ENCODE data around the gene EDDM13.
"Not testable (repeated sequence)": the region's sequence is repeated elsewhere in the genome, so short reads cannot be mapped to it uniquely, and the experiment has no call there.

EDDM13 gene

GRCh38 chr19:56295531-56296455 is 23.2 kb downstream of the EDDM13 start:
- DNase-seq (ENCODE audit: low spot score), result no peak

- no peak for DNase-seq (ENCODE audit: low spot score)
Observed at GRCh38 chr19:56297010-56297409, 24.5 kb downstream of the EDDM13 start.

GRCh38 chr19:56299688-56300087 is 27.1 kb downstream of the EDDM13 start:
- no peak for DNase-seq (ENCODE audit: low spot score)

GRCh38 chr19:56301155-56301554 is 28.6 kb downstream of the EDDM13 start:
- no peak for DNase-seq (ENCODE audit: low spot score)

GRCh38 chr19:56301886-56302620 is 29.5 kb downstream of the EDDM13 start:
- DNase-seq (ENCODE audit: low spot score), result no peak

- DNase-seq (ENCODE audit: low spot score), result no peak
Observed at GRCh38 chr19:56304243-56304642, 31.7 kb downstream of the EDDM13 start.

- DNase-seq (ENCODE audit: low spot score), result no peak
Observed at GRCh38 chr19:56306016-56306415, 33.5 kb downstream of the EDDM13 start.

GRCh38 chr19:56307062-56307461 is 34.5 kb downstream of the EDDM13 start:
- not testable (repeated sequence) for DNase-seq (ENCODE audit: low spot score)

GRCh38 chr19:56308792-56309191 is 36.2 kb downstream of the EDDM13 start:
- no peak for DNase-seq (ENCODE audit: low spot score)

- peak; percentile 58 for DNase-seq (ENCODE audit: low spot score)
Observed at GRCh38 chr19:56309511-56310185, 37.1 kb downstream of the EDDM13 start.

GRCh38 chr19:56310462-56310861 is 37.9 kb downstream of the EDDM13 start:
- DNase-seq (ENCODE audit: low spot score), result no peak

- DNase-seq (ENCODE audit: low spot score), result no peak
Observed at GRCh38 chr19:56312342-56312741, 39.8 kb downstream of the EDDM13 start.

GRCh38 chr19:56312787-56313657 is 40.5 kb downstream of the EDDM13 start:
- DNase-seq (ENCODE audit: low spot score), result no peak

GRCh38 chr19:56314018-56314380 is 41.5 kb downstream of the EDDM13 start:
- peak; percentile 19 for DNase-seq (ENCODE audit: low spot score)

- DNase-seq (ENCODE audit: low spot score), result peak; percentile 98
Observed at GRCh38 chr19:56314381-56315076, 42.0 kb downstream of the EDDM13 start, which contains the start of gene ZSCAN5A. ZSCAN5A (minus strand) TSS chr19:56314839; CDS start chr19:56225046, 89,793 bp downstream.

- DNase-seq (ENCODE audit: low spot score), result peak; percentile 97
Observed at GRCh38 chr19:56315077-56315828, 42.7 kb downstream of the EDDM13 start.

GRCh38 chr19:56316728-56317127 is 44.2 kb downstream of the EDDM13 start:
- DNase-seq (ENCODE audit: low spot score), result no peak

- no peak for DNase-seq (ENCODE audit: low spot score)
Observed at GRCh38 chr19:56317749-56318148, 45.2 kb downstream of the EDDM13 start.

GRCh38 chr19:56319991-56320390 is 47.4 kb downstream of the EDDM13 start:
- DNase-seq (ENCODE audit: low spot score), result no peak
